22Rv1 (cell line): ENCODE measurements around the gene MYO7B.

ENCODE experiments used
- ZFX ChIP-seq: fragments of 450-650 bp; IDR thresholded peaks from 2 replicates; pipeline ENCODE4 v1.6.1; 2017; ENCODE audit warnings: antibody characterized with exemption, borderline replicate concordance
- TF ChIP-seq, protein P1 (sequence below): fragments of 450-650 bp; IDR thresholded peaks from 2 replicates; pipeline ENCODE4 v1.5.1; 2017; ENCODE audit warnings: mild to moderate bottlenecking

GRCh38 chr2:127683056-127683455 is 147.6 kb downstream of the MYO7B start:
- TF ChIP-seq, protein P1, sequence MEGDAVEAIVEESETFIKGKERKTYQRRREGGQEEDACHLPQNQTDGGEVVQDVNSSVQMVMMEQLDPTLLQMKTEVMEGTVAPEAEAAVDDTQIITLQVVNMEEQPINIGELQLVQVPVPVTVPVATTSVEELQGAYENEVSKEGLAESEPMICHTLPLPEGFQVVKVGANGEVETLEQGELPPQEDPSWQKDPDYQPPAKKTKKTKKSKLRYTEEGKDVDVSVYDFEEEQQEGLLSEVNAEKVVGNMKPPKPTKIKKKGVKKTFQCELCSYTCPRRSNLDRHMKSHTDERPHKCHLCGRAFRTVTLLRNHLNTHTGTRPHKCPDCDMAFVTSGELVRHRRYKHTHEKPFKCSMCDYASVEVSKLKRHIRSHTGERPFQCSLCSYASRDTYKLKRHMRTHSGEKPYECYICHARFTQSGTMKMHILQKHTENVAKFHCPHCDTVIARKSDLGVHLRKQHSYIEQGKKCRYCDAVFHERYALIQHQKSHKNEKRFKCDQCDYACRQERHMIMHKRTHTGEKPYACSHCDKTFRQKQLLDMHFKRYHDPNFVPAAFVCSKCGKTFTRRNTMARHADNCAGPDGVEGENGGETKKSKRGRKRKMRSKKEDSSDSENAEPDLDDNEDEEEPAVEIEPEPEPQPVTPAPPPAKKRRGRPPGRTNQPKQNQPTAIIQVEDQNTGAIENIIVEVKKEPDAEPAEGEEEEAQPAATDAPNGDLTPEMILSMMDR, result no peak
- no peak for TF ChIP-seq ZFX
